ENCODE measurements around the gene PLEKHM1.

Gene PLEKHM1

DNA sequence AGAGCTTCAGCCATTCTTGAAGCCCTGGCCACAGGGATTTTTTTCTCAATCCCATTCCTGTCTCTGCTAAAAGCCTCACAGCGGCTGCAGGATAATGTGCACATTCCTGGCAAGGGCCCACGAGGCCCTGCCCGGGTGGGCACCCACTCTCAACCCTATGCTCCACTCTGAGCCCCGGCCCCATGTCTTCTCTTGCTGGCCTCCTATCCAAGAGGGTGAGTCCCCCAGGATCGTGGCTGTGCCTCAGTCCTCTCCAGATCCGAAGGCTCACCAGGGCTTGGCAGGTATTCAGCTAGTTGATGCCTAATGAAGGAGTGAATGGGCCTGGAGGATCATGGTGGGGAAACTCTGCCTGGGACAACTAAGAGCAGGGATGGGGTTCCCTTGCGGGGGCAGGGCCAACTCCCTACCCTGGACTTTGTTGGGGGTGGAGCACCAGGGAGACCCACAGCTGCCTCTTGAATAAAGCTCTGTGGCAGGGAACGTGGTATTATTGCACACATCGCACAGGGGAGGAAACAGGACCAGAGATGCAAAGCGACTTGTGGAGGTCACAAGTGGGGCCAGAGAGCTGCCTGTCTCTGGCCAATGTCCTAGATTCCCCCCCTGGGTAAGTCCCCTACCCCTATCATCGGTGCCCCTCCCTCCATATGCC, 63.2 kb downstream of the PLEKHM1 start:
- no peak for DNase-seq (ENCODE audit: low read depth in 2 of 2)

- no peak for DNase-seq (ENCODE audit: low read depth in 2 of 2)
Observed at GRCh38 chr17:45426561-45426960, 64.0 kb downstream of the PLEKHM1 start.

- no peak for DNase-seq (ENCODE audit: low read depth in 2 of 2)
Observed at GRCh38 chr17:45425984-45426413, 64.5 kb downstream of the PLEKHM1 start.

DNA sequence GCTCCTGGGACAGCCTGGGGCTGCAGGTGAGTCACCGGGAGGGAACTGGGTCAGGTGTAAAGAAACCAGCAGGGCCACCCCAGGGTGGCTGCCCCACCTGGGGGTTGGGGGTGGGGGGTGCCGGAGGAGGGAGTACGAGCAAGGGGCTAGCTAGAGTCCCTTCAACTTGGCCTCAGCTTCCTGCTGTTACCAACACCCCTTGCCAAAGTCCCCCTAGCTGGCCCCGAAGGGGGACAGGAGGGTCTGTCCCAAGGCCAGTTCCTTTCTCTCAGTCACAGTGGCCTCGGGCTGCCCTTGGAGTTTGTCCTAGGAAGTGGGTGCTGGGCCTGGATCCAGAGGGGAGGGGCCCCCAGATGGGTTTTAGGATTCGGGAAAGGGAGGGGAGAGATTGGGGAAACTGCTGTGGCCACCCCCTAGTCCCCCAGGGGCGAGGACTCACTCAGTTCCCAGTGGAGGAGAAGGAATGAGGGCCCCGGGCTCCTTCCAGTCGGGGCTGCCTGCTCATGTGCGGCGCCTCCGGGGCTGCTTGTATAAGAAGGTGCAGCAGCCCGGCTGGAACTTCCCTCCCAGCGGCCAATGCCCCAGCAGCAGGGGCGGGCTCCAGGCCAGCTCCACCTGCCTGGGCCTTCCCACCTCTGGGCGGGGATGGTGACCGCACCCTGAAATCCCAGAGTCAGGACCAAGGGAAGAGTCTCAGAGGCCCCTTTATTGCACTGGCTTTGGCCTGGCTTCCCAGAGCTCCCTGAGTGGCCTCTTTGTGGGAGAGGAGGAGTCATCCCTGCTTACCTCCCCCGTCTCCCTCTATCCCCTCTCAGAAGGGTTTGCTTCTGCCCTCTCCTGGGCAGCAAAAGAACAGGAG, 65.2 kb downstream of the PLEKHM1 start:
- no peak for DNase-seq (ENCODE audit: low read depth in 2 of 2)

DNA sequence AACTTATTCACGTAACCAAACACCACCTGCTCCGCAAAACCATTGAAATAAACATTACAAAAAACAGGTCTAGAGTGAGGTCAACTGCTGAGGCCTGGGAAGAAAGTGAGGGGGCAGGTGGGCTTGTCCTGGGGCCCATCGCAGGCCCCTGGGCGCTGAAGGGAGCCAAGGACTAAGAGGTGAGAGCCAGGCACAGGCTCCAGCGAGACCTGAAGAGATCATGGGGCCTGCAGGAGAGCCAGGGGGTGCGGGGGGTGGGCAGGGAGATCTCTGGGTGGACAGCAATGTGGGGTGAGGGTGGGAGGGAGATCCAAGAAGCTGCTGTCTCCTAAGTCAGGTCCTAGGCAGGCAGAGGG, 65.8 kb downstream of the PLEKHM1 start:
- DNase-seq (ENCODE audit: low read depth in 2 of 2) = no peak

GRCh38 chr17:45423975-45424335, 66.6 kb downstream of the PLEKHM1 start:
- DNase-seq (ENCODE audit: low read depth in 2 of 2) = no peak

DNA sequence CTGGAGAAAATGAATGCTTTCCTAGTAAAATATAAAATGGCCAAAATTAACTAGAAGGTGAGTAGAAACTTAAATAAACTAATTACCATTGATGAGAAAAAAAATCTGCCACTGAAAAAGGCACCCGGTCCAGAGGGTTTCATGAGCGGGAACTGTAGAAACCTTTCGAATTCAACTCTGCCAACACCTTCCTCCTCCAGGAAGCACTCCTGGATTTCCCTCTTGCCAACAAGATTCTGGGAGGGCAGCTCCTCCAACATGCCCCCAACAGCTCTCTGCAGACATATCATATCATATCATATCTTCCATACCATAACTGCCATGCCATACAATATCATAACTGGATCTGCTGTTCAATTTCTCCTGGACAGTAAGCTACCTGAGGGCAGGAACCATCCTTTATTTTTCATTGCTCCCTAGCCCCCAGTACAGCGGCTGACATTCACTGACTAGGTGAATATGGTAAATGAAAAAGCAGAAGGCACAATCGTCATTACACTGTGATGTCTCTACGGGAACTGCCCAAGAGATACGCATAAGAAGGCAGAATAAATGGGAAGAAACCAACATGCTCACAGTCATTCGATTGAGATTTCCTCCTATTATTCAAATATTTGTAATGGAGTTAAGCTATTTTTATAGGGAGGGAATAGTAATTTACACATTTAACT, 67.1 kb downstream of the PLEKHM1 start:
- no peak for DNase-seq (ENCODE audit: low read depth in 2 of 2)

GRCh38 chr17:45414990-45415881, 75.3 kb downstream of the PLEKHM1 start:
- DNase-seq (ENCODE audit: low read depth in 2 of 2) = no peak

- no peak for DNase-seq (ENCODE audit: low read depth in 2 of 2)
Observed at GRCh38 chr17:45413498-45413923, 77.0 kb downstream of the PLEKHM1 start.

DNA sequence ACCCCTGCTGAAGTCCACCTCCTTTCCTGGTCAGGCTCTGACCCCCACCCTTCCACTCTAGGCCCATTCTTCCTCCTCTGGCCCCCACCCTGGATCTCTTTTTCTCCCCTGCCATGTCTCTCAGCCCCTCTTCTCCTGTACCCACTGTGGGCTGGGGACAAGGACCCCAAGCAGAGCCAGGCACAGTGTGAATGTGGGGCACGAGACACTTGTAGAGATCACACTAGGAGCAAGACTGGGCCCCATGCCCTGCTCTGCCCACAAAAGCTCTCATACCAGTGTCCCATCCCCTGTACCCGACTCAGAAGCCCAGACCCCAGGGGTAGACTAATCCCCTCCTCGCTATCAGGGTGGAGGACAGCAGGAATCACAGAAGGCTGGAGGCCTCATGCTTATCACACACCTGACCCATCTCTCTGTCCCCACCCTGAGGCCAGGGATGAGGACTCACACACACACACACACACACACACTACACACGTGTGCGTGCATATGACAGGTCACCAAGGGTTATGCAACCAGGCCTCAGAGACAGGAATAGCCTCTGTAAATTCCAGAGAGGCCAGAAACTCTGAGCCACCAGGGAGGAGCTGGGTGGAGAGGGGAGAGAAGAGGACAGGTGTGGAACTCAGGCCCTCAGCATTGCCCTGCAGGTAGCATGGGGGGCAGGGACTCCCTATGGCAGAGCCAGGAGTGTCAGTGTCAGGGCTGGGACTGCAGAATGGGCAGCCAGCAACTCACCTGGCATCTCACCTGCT, 79.0 kb downstream of the PLEKHM1 start:
- DNase-seq (ENCODE audit: low read depth in 2 of 2) = no peak

DNA sequence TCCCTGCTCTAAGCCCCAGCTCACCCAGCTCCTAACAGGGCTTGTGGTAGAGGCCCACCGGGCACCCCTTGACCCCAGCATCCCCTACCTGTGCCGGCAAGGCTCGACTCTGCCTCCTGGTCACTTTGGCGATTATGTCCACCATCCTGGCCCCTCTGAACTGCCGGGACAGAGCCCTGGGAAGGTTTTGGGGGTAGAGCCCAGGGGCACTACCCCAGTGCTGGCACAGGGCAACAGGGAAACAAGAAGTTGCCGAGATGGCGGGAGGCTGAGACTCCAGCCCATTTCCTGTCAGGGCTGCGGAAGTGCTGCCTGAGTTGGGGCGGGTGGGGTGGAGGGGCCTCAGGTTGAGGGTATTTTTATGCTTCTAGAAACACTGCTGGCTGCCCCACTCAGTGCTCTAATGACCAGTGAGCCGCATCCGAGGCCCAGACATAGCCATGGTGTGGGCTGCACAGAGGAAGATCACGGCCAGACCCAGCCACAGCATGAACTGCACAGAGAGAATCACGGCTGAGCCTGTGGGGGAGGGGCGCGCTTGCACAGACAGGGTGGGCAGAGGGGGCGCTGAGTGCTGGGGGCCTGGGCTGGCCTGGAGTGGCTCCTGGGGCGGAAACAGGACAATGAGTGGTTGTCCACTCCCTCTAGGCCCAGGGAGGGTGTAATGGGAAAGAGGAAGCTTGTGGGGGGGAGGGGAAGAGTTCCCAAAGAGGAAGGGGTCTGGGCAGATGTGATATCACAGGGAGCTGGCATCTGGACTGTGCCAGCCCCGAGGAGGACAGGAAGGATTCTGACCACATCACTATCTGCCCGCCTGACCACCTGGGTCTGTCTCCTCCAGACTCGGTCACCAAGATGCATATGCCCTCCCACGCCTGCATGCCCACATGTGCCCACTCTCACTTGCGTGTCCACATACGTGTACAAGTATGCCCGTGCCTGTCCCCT, 80.1 kb downstream of the PLEKHM1 start:
- DNase-seq (ENCODE audit: low read depth in 2 of 2) = peak; percentile 34 to 38

GRCh38 chr17:45409659-45410076, 80.9 kb downstream of the PLEKHM1 start:
- no peak for DNase-seq (ENCODE audit: low read depth in 2 of 2)

DNA sequence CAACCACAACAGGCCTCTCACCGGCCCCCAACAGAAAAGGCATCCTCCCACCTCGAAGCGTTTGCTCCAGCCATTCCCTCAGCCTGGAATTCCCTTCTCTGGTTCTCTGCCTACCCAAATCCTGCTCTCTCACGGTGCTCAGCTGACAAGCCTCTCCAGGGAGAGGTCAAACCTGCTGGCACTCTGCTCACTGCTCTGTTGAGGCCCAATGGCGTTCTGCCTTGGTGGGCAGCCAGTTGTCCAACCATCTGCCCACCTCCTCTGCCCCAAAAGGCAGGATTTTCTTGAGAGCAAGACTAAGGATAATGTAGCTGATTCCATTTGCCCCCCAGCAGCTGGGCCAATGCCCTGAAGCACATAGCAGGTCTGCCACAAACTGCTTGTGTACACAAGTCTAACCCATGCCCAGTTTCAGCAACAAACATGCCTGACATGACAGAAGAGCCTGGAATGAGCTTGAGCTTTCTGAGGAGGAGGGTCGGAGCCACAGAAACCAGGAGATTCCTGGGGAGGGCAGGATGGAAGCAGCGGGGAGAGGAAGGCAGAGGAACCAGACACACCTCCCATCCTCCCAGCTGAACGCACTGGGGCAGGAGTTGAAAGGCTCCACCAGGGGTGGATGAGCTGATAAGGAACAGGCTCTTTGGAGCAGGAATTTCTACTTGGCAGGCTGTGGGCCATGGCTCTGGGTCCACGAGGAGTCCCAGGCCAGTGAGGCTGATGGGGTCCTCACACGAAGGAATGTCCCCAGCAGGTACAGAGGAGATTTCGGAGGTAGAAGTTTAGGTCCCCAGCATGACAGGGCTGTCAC, 81.7 kb downstream of the PLEKHM1 start:
- no peak for DNase-seq (ENCODE audit: low read depth in 2 of 2)

GRCh38 chr17:45406107-45406506, 84.4 kb downstream of the PLEKHM1 start:
- no peak for DNase-seq (ENCODE audit: low read depth in 2 of 2)

DNA sequence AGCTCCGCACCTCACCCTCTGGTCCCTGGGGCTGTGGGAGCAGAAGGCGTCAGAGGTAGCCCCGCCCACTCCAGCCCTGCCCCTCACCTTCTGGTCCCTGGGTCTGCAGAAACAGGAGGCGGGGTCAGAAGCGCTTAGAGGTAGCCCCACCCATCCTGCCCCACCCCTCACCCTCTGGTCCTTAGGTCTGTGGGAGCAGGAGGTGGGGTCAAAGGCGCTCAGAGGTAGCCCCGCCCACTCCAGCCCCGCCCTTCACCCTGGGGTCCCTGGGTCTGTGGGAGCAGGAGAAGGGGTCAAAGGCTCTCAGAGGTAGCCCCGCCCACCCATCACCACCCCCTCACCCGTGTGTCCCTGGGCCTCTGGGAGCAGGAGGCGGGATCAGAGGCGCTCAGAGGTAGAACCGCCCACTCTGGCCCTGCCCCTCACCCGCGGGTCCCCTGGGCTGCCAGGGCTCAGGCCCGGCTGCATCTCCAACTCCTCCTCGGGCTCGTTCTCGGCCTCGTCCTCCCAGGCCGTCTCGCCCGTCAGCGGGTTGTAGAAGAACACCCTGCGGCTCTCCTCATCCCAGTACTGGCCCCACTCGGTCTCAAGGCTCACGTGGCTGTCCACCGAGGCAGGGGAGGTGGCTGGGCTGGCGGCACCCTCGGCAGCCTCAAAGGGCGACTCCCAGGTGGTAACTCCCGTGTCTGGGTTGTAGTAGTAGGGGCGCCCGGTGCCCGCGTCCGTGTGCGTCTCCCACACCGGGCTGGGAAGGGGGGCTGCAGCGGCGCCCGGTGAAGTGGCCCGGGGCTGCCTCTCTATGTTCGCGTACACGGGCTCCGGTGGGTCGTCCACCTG, 85.1 kb downstream of the PLEKHM1 start:
- no peak for DNase-seq (ENCODE audit: low read depth in 2 of 2)

DNA sequence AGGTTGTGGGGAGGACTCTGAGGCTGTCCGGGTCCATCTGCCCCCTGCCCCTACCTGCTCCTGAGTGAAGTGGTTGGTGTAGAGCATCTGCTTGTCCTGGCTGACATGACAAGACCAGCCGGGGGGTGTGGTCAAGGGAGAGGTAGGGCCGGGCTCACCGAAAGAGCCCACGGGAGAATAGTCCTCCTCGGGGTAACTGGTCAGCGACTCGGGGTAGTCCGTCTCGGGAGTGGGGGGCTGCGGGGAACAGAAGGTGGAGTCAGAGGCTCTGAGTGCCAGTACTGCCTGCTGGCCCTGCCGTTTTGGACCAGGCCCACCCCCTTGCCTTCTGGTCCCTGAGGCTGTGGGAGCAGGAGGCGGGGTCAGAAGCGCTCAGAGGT, 85.7 kb downstream of the PLEKHM1 start:
- DNase-seq (ENCODE audit: low read depth in 2 of 2) = no peak

GRCh38 chr17:45403906-45404490, 86.5 kb downstream of the PLEKHM1 start:
- DNase-seq (ENCODE audit: low read depth in 2 of 2) = no peak

DNA sequence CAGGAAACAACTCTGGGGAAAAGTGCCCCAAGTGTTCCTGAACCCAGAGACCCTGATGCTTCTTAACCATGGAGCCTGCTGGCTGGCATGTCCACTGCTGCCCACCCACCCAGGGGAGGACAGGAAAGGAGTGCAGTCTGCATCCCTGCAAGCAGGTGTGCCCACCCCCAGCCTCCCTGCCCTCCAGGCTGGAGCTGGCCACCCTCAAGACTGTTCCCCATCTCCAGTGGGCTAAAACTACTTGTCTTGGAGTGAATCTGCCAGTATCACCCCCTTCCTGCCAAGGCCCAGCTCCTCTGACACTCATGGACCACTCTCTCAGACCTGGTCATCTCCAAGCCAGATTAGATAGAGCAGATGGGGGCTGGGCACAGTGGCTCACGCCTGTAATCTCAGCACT, 87.6 kb downstream of the PLEKHM1 start:
- DNase-seq (ENCODE audit: low read depth in 2 of 2) = no peak
